CD4-positive, CD25-positive, alpha-beta regulatory T cell (primary cell): ENCODE data around the gene ZNF630. TPM values are rescaled to one million over a fixed set of nuclear protein-coding genes. Genes with fewer than 3 reads are reported as not detected.

Experiments
- ATAC-seq, 2 donors: fragments of 150-1000 bp; cut with Tn5 transposase; one replicate each; pipeline ENCODE4 v1.10.0; 2021; ENCODE audit warnings: low read depth in 2 of 2, moderate number of reproducible peaks in 2 of 2, moderate library complexity in 1 of 2
- DNase-seq, 3 donors: peaks; one replicate each; pipeline versions ENCODE4 v3.0.0 to v3.0.0-alpha.2; 2012 to 2022; ENCODE audit warnings: mixed read lengths in 1 of 3
- H3K27ac ChIP-seq: one replicate; pipeline ENCODE4 v1.7.0; 2013; ENCODE audit warnings: mild to moderate bottlenecking, low read length; ENCODE audit not compliant: insufficient read depth, poor library complexity, severe bottlenecking
- H3K27me3 ChIP-seq: one replicate; pipeline ENCODE4 v1.7.0; 2013; ENCODE audit warnings: low read length; ENCODE audit not compliant: control insufficient read depth, insufficient read depth
- H3K36me3 ChIP-seq: one replicate; pipeline ENCODE4 v1.7.0; 2013; ENCODE audit warnings: mild to moderate bottlenecking, low read length, moderate library complexity; ENCODE audit not compliant: control insufficient read depth, insufficient read depth
- H3K4me1 ChIP-seq: 2 replicates; pipeline ENCODE4 v1.7.0; 2013; ENCODE audit warnings: mild to moderate bottlenecking, low read length; ENCODE audit not compliant: insufficient read depth, control insufficient read depth, poor library complexity, severe bottlenecking
- H3K4me3 ChIP-seq: one replicate; pipeline ENCODE4 v1.7.0; 2013; ENCODE audit warnings: low read depth, mild to moderate bottlenecking, low read length, moderate library complexity
- H3K9me3 ChIP-seq, 2 experiments: 1 replicate in 1 of 2; 2 replicates in 1 of 2; pipeline ENCODE4 v1.7.0; 2013; ENCODE audit warnings: low read length in 2 of 2, mild to moderate bottlenecking in 1 of 2, moderate library complexity in 1 of 2; ENCODE audit not compliant: control insufficient read depth in 2 of 2
- H3K27ac Mint-ChIP-seq, 3 donors: one replicate each; pipeline ENCODE4 v1.8.0; 2020 to 2022; ENCODE audit warnings: mild to moderate bottlenecking in 3 of 3, mixed read lengths in 3 of 3, moderate library complexity in 2 of 3
- H3K27me3 Mint-ChIP-seq: one replicate; pipeline ENCODE4 v1.8.0; 2022; ENCODE audit warnings: mild to moderate bottlenecking, mixed read lengths
- H3K36me3 Mint-ChIP-seq: one replicate; pipeline ENCODE4 v1.8.0; 2020; ENCODE audit warnings: mixed read lengths
- H3K4me1 Mint-ChIP-seq, 4 donors: one replicate each; pipeline ENCODE4 v1.8.0; 2020 to 2022; ENCODE audit warnings: mixed read lengths in 4 of 4, mild to moderate bottlenecking in 1 of 4
- H3K4me3 Mint-ChIP-seq, 4 donors: one replicate each; pipeline ENCODE4 v1.8.0; 2020 to 2022; ENCODE audit warnings: mild to moderate bottlenecking in 4 of 4, mixed read lengths in 4 of 4, moderate library complexity in 3 of 4
- H3K9me3 Mint-ChIP-seq, 7 donors: one replicate each; pipeline ENCODE4 v1.8.0; 2020 to 2022; ENCODE audit warnings: mixed read lengths in 7 of 7, mild to moderate bottlenecking in 3 of 7, moderate library complexity in 2 of 7
- polyA plus RNA-seq, 4 donors: library from polyadenylated mRNA; unstranded; fragments of 300-500 nt; fragmentation: Illumina TruSeq; gene quantifications; one replicate each; pipeline ENCODE4 v1.2.3, GENCODE V29; 2021
- total RNA-seq: library from RNA; stranded (reverse); gene quantifications from one replicate; pipeline ENCODE4 v1.2.3, GENCODE V29; 2022

The ZNF630 gene
- total and polyA plus RNA-seq, 5 donors from 2014 or later: 1.2 to 2.7 (median 1.7) TPM

DNA sequence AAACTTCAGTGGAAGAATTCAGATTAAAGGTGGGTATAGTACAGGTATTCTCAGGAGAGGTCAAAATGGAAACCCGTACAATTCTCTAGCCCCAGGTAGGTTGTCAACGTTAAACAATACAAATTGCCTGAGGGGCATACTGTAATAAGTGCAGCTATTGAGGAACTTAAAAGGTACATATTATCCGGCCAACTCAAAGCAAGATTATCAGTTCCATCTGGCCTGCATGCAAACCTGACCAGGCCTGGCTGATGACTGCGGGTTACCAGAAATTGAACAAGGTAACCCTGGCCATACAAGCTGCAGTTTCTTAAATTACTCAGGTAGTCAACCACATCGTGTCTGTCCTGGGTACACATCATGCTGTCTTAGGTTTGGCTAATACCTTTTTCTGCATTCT is 12.3 kb upstream of the ZNF630 start:
- peaks cover 5% of the 10 kb centered on the region for H3K27me3 Mint-ChIP-seq
- no peak overlapping the region for H3K4me3 ChIP-seq

GRCh38 chrX:48083212-48083611 is 11.8 kb upstream of the ZNF630 start:
- Histone ChIP-seq H3K27ac (no peak overlapping the region), H3K27me3 (no peaks in the 10 kb centered on the region), H3K4me1 (no peaks in the 10 kb centered on the region), H3K4me3 (no peak overlapping the region), H3K36me3 (no peaks in the 10 kb centered on the region), H3K9me3 (no peaks in the 10 kb centered on the region)
- peaks cover 4% of the 10 kb centered on the region for H3K27me3 Mint-ChIP-seq
- DNase-seq (peak; percentile 1 to 54 (median 29)), ATAC-seq (peak in 1 of 2 donors; percentile 64)
- H3K4me3 Mint-ChIP-seq: no peak overlapping the region
- no peaks in the 10 kb centered on the region for H3K36me3 Mint-ChIP-seq
- H3K27ac Mint-ChIP-seq: no peak overlapping the region
- H3K4me1 Mint-ChIP-seq: no peaks in the 10 kb centered on the region
- H3K9me3 Mint-ChIP-seq: no peaks in the 10 kb centered on the region

More for the DNA sequence above, 12.3 kb upstream of the ZNF630 start:
- DNase-seq (no peak), ATAC-seq (no peak)
- Mint-ChIP-seq H3K27ac (no peak overlapping the region), H3K36me3 (no peaks in the 10 kb centered on the region), H3K4me1 (no peaks in the 10 kb centered on the region), H3K4me3 (no peak overlapping the region), H3K9me3 (no peaks in the 10 kb centered on the region)
- H3K27ac ChIP-seq: no peak overlapping the region
- no peaks in the 10 kb centered on the region for H3K27me3 ChIP-seq
- no peaks in the 10 kb centered on the region for H3K9me3 ChIP-seq
- H3K4me1 ChIP-seq: no peaks in the 10 kb centered on the region
- H3K36me3 ChIP-seq: no peaks in the 10 kb centered on the region

- no peaks in the 10 kb centered on the region for H3K4me1 ChIP-seq
- Mint-ChIP-seq H3K36me3 (no peaks in the 10 kb centered on the region), H3K27ac (no peak overlapping the region), H3K27me3 (no peaks in the 10 kb centered on the region), H3K4me1 (peaks cover 0 to 7% (median 2%) of the 10 kb centered on the region in 4 donors), H3K4me3 (no peak overlapping the region), H3K9me3 (no peaks in the 10 kb centered on the region)
- H3K9me3 ChIP-seq: no peaks in the 10 kb centered on the region
- H3K27ac ChIP-seq: no peak overlapping the region
- H3K27me3 ChIP-seq: no peaks in the 10 kb centered on the region
- ATAC-seq: no peak
- DNase-seq: no peak
- H3K4me3 ChIP-seq: no peak overlapping the region
- H3K36me3 ChIP-seq: no peaks in the 10 kb centered on the region
Observed at GRCh38 chrX:48076343-48076742, 4.9 kb upstream of the ZNF630 start.

DNA sequence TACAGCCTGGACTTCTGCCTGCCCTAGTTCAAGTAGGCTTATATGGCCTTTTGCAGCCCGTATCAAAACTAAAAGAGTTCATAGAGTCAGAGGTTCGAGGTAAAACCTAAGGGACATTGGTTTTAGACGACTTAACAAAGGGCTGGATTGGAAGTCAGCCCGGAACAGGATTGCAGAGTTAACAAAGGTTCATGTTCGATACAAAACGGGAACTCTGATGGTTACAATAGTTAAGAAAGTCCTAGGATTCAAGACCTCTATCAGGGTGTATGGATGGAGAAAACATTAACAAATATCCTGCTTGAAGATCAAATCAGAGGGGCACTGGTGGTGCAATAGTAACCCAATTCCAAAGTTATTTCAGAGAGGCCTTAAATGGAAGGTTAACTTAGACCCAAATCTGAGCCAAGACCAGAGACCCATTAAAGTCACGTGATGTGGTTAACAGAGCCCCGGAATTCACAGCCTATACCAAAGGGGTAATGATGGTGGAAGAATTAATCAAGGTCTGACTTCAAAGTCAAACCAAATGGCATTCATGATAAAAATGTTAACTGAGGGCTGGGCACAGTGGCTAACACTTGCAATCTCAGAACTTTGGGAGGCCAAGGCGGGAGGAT is 656 bp upstream of the ZNF630 start:
- Mint-ChIP-seq H3K36me3 (no peaks in the 10 kb centered on the region), H3K4me3 (peak overlapping the region; percentile 92 to 97 (median 93))
- peak overlapping the region; percentile 57 for H3K27ac ChIP-seq

DNA sequence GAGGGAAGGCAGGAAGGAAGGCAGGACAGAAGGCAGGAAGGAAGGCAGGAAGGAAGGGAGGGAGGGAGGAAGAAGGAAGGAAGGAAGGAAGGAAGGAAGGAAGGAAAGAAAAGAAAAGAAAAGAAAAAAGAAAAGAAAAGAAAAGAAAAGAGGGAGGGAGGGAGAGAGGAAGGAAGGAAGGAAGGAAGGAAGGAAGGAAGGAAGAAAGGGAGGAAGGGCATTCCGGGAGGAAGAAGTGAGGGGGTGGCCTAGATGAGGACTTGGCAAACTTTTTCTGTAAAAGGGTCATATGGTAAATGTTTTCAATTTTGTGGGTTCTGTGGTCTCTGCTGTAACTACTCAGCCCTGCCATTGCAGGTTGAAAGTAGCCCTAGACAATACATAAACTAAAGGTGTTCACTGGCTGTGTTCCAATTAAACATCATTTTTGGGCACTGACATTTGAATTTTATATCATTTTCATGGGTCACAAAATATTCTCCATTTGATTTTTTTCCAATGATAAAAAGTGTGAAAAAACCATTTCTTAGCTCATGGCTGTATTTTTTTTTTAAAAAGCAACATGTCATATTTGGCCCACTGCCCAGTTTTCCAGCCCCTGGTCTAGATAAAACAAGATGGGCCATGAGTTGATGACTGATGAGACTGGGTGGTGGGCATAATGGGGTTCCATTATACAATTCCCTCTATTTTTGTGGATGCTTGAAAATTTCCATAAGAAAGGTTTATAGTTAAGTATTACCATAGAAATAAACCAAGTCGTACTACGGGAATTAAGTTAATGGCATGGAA is 3.1 kb downstream of the ZNF630 start:
- Histone ChIP-seq H3K27me3 (no peaks in the 10 kb centered on the region), H3K4me3 (no peak overlapping the region), H3K4me1 (no peaks in the 10 kb centered on the region), H3K36me3 (no peaks in the 10 kb centered on the region), H3K27ac (no peak overlapping the region), H3K9me3 (no peaks in the 10 kb centered on the region)
- Mint-ChIP-seq H3K9me3 (peaks cover 0 to 2% (median 0%) of the 10 kb centered on the region in 7 donors), H3K27ac (no peak overlapping the region), H3K4me1 (peaks cover 0 to 15% (median 10%) of the 10 kb centered on the region in 4 donors), H3K4me3 (no peak overlapping the region), H3K27me3 (no peaks in the 10 kb centered on the region), H3K36me3 (peaks cover 4% of the 10 kb centered on the region)
- ATAC-seq (no peak), DNase-seq (no peak)

More for the DNA sequence above, 656 bp upstream of the ZNF630 start:
- no peaks in the 10 kb centered on the region for H3K36me3 ChIP-seq
- no peak for DNase-seq
- H3K27me3 ChIP-seq: no peaks in the 10 kb centered on the region
- peaks cover 0 to 2% (median 0%) of the 10 kb centered on the region in 7 donors for H3K9me3 Mint-ChIP-seq
- H3K4me1 Mint-ChIP-seq: peaks cover 0 to 15% (median 9%) of the 10 kb centered on the region in 4 donors
- H3K27ac Mint-ChIP-seq: peak overlapping the region in 2 of 3 donors; percentile 92 to 97
- ATAC-seq: no peak
- no peaks in the 10 kb centered on the region for H3K27me3 Mint-ChIP-seq
- no peaks in the 10 kb centered on the region for H3K9me3 ChIP-seq
- no peaks in the 10 kb centered on the region for H3K4me1 ChIP-seq
- H3K4me3 ChIP-seq: peak overlapping the region; percentile 69

GRCh38 chrX:48064261-48064660 is 7.2 kb downstream of the ZNF630 start:
- Histone ChIP-seq H3K36me3 (peaks cover 21% of the 10 kb centered on the region), H3K4me3 (no peak overlapping the region), H3K4me1 (no peaks in the 10 kb centered on the region), H3K27me3 (no peaks in the 10 kb centered on the region), H3K9me3 (peaks cover 3 to 13% of the 10 kb centered on the region in 2 experiments), H3K27ac (no peak overlapping the region)
- H3K27ac Mint-ChIP-seq: no peak overlapping the region
- H3K4me3 Mint-ChIP-seq: no peak overlapping the region
- peaks cover 0 to 11% (median 7%) of the 10 kb centered on the region in 7 donors for H3K9me3 Mint-ChIP-seq
- no peaks in the 10 kb centered on the region for H3K27me3 Mint-ChIP-seq
- DNase-seq (no peak), ATAC-seq (no peak)
- H3K4me1 Mint-ChIP-seq: peaks cover 0 to 2% (median 0%) of the 10 kb centered on the region in 4 donors
- H3K36me3 Mint-ChIP-seq: peaks cover 32% of the 10 kb centered on the region

DNA sequence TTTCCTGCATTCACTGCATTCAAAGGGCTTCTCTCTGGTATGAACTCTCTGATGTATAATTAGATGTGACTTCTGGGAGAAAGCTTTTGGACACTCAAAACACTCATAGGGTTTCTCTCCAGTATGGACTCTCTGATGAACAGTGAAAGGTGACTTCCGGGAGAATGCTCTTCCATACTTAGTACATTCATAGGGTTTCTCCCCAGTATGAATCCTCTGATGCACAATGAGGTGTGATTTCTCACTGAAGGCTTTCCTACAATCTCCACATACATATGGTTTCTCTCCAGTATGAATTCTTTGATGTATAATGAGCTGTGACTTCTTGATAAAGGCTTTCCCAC is 12.2 kb downstream of the ZNF630 start:
- peaks cover 0 to 23% (median 8%) of the 10 kb centered on the region in 7 donors for H3K9me3 Mint-ChIP-seq

More for the DNA sequence above, 12.2 kb downstream of the ZNF630 start:
- Histone ChIP-seq H3K4me1 (no peaks in the 10 kb centered on the region), H3K4me3 (no peak overlapping the region), H3K27me3 (no peaks in the 10 kb centered on the region), H3K36me3 (peaks cover 26% of the 10 kb centered on the region), H3K9me3 (peaks cover 15 to 25% of the 10 kb centered on the region in 2 experiments), H3K27ac (no peak overlapping the region)
- Mint-ChIP-seq H3K27ac (no peak overlapping the region), H3K4me3 (no peak overlapping the region), H3K4me1 (no peaks in the 10 kb centered on the region), H3K36me3 (peaks cover 33% of the 10 kb centered on the region), H3K27me3 (no peaks in the 10 kb centered on the region)
- DNase-seq (no peak), ATAC-seq (no peak)
